Measurements from ENCODE around the gene ST7L.

The ST7L gene

GRCh38 chr1:112544011-112544688 is 74.8 kb downstream of the ST7L start:
- no peak for DNase-seq

GRCh38 chr1:112542206-112542973 is 76.6 kb downstream of the ST7L start:
- no peak for DNase-seq

- no peak for DNase-seq
These were observed 77.6 kb downstream of the ST7L start for GRCh38 chr1:112541299-112541698.

- DNase-seq, result no peak
These were observed 78.6 kb downstream of the ST7L start for GRCh38 chr1:112540226-112540794.

GRCh38 chr1:112538883-112539282 is 80.1 kb downstream of the ST7L start:
- DNase-seq, result no peak

GRCh38 chr1:112537456-112537855 is 81.5 kb downstream of the ST7L start:
- DNase-seq, result no peak

GRCh38 chr1:112536561-112536960 is 82.4 kb downstream of the ST7L start:
- no peak for DNase-seq

- DNase-seq, result no peak
These were observed 85.9 kb downstream of the ST7L start for GRCh38 chr1:112533029-112533428.

- no peak for DNase-seq
These were observed 86.9 kb downstream of the ST7L start for GRCh38 chr1:112532064-112532463.

- no peak for DNase-seq
These were observed 88.1 kb downstream of the ST7L start for GRCh38 chr1:112530832-112531231.

- no peak for DNase-seq
These were observed 89.6 kb downstream of the ST7L start for GRCh38 chr1:112529301-112529700.

- DNase-seq, result no peak
These were observed 90.9 kb downstream of the ST7L start for GRCh38 chr1:112528076-112528475.

GRCh38 chr1:112527266-112528010 is 91.5 kb downstream of the ST7L start:
- DNase-seq, result no peak

GRCh38 chr1:112524986-112525385 is 94.0 kb downstream of the ST7L start:
- DNase-seq, result peak; percentile 63

GRCh38 chr1:112524251-112524650 is 94.7 kb downstream of the ST7L start:
- no peak for DNase-seq

GRCh38 chr1:112522621-112523020 is 96.3 kb downstream of the ST7L start:
- DNase-seq, result no peak

GRCh38 chr1:112520166-112520565 is 98.8 kb downstream of the ST7L start:
- no peak for DNase-seq

- DNase-seq, result no peak
These were observed 100.8 kb downstream of the ST7L start for GRCh38 chr1:112518186-112518585.

GRCh38 chr1:112517646-112518045 is 101.3 kb downstream of the ST7L start:
- no peak for DNase-seq

GRCh38 chr1:112517231-112517630 is 101.7 kb downstream of the ST7L start:
- no peak for DNase-seq

GRCh38 chr1:112516141-112516540 is 102.8 kb downstream of the ST7L start:
- no peak for DNase-seq

GRCh38 chr1:112515311-112516009 is 103.5 kb downstream of the ST7L start:
- no peak for DNase-seq

- DNase-seq, result no peak
These were observed 104.0 kb downstream of the ST7L start for GRCh38 chr1:112514901-112515300.
